GM21825 (cell line): Measurements from ENCODE around the gene HABP4.

Experiments used
- ATAC-seq: cut with Tn5 transposase; IDR thresholded peaks from one replicate; pipeline ENCODE4 v1.9.1; 2021; ENCODE audit warnings: mild to moderate bottlenecking, moderate library complexity; ENCODE audit not compliant: unreplicated experiment

HABP4 gene

GRCh38 chr9:96467784-96468183 lies 17.8 kb downstream of the HABP4 start:
- no peak for ATAC-seq

GRCh38 chr9:96476013-96476412 lies 26.0 kb downstream of the HABP4 start:
- no peak for ATAC-seq

DNA sequence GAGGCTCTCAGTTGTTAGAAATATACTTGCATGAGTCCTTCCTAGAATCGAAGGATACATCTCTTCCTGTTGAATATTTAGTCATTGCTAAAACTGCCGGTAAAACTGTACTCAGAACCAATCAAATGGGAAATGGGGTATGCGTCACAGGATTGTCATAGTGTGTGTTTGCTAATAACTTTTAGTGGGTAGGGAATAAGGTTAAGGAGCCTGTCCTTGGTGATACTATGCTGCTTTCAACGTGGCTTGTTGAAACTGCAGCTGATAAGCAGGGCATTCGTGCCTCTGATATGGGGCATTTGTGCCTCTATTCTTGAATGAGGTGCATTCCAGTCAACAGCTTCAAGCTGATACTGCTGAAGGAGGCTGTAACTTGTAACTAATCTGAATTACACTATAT lies 26.6 kb downstream of the HABP4 start:
- no peak for ATAC-seq

GRCh38 chr9:96478829-96479371 lies 28.9 kb downstream of the HABP4 start:
- ATAC-seq = peak; percentile 58

DNA sequence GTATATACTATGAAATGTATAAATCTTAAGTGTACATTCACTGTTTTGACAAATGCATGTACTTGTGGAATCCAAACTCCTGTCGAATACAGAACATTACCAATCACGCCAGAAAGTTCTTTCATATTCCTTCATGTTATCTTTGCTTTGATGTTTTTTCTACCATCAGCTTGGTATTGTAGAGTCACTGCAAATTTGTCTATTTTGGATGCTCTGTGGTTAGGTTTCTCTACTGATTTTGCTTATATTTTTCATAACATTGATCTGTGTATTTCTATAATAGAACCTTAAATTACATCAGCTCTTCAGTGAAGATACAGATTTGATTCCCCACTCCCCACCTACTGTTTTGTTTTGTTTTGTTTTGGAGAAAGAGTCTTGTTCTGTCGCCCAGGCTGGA lies 30.8 kb downstream of the HABP4 start:
- ATAC-seq = no peak

GRCh38 chr9:96482476-96482875 lies 32.5 kb downstream of the HABP4 start:
- no peak for ATAC-seq

DNA sequence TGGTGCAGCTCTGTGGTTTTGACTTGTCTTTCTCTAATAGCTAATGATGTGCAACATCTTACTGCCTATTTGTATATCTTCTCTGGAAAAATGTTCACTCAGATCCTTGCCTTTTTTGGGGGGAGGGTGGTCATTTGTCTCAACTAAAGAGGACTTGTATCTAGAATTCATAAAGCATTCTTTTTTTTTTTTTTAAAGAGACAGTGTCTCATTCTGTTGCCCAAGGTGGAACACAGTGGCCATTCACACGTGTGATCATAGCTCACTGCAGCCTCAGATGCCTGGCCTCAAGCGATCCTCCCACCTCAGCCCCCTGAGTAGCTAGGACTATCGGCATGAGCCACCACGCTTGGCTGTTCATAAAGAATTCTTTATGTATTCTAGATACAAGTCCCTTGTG lies 33.2 kb downstream of the HABP4 start:
- ATAC-seq = no peak

GRCh38 chr9:96483733-96484390 lies 33.9 kb downstream of the HABP4 start:
- ATAC-seq = no peak

GRCh38 chr9:96484521-96484931 lies 34.6 kb downstream of the HABP4 start:
- ATAC-seq = peak; percentile 93

- ATAC-seq = no peak
Observed at GRCh38 chr9:96485280-96485679, 35.3 kb downstream of the HABP4 start.

DNA sequence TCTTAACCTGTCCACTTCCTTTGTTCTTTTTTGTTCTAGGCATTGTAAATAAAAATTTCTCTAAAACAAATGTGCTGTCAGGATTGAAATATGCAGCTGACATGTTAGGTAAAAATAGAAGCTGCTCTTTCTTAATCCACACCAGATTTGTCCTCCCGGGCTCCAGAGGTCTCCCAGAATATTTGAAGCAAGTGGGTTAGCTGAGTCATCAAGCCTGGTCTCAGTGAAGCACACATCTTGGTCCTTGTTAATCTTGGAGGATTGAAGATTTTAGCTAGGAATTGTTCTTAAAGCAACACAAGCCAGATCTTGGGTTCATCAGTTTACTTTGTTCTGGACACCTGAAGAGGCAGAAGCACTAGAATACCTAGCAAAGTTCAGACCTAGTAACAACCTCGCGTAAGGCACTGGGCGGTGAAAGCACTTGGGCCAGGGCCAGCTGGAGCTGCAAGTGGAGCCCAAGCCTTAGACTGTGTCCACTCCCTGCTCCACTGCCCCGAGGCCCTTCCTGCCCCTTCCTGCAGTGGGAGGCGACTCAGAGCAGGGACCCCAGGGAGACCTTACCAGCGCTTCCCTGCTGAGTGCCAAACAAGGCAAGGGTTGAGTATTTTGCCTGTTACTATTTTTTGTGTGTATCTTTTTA lies 36.5 kb downstream of the HABP4 start:
- ATAC-seq = no peak

GRCh38 chr9:96487029-96487396 lies 37.0 kb downstream of the HABP4 start:
- no peak for ATAC-seq

GRCh38 chr9:96487949-96488348 lies 38.0 kb downstream of the HABP4 start:
- no peak for ATAC-seq

DNA sequence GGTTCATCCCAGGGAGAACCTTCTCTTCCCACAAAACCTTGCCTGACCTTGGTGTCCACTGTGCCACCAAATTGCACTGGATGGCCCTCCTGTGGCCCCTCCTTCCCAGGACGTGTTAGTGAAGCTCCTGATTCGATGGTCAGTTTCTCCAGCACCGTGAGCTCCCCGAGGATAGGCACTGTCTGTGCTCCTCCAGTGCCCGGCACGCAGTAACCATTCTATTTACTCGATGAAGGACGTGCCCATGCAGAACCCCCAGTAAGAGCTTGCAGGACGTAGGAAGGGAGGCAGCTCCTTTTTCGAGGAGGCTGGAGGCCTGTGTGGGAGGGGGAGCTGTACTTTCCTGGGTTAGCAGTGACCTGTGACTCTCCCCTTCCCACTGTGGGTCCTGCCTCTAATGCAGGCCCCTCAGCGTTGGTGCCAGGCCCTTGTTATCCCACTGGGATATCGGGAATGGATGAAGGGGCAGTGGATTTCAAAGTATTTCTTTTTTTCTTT lies 39.6 kb downstream of the HABP4 start:
- ATAC-seq = no peak

DNA sequence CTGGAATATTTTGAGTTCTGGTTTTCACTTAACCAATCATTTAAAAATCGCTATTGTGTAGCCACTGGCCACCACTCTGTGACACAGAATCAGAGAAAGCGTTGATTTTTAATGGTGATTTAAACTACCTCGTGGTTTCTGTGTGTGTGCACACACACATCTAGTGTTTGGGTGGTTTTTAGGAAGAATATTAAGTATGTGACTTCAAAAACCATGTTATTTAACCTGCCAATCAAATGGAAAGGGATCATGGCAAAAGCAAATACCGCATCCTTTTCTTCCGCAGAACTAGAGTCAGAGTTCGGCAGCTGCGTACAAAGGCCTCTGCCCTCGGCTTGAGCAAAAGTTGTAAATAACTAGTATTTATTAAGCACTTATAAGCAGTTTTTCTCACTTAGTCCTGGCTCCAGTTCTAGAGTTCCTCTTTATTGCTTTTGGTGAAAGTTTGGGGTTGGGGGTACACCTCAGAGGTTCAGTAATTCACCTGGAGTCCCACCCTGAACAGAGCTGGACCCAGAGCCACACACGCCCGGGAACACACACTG lies 40.6 kb downstream of the HABP4 start:
- ATAC-seq = no peak

DNA sequence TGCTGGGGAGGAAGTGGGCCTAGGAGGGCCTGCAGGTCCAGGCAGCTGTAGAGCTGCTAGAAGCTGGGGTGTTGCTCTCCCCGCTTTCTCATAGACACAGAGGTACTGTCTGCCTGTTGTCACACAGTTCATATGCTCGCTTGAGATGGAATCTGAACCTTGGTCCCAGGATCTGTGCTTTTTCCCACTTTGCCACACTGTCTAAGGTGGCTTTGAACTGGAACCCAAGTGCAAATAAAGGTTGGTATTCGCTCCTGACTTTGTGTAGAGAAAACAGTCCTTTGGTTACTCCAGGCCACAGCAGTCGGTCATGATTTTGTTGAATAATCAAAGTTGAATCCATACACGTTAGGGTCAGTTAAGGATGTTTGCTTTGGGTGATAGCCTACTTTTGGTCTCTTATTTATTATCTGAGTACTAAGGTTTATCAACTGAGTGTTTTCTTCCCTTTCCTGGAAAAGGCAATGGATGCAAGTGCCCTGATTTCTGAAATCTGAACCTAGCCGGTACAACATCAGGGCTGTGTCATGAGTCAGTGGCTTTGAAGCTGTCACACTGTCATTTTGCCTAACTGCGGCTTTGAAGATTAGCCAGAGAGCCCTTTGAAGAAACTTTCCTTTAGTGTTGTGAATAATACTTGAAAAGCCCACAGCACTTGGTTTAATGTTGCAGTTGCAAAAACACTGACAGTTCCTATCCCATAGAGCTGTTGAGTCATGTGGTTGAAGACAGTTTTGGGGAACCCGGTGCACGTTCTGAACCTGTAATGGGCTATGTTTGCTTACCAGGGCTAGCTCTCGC lies 41.3 kb downstream of the HABP4 start:
- no peak for ATAC-seq

- no peak for ATAC-seq
Observed at GRCh38 chr9:96491880-96492525, 42.0 kb downstream of the HABP4 start.

DNA sequence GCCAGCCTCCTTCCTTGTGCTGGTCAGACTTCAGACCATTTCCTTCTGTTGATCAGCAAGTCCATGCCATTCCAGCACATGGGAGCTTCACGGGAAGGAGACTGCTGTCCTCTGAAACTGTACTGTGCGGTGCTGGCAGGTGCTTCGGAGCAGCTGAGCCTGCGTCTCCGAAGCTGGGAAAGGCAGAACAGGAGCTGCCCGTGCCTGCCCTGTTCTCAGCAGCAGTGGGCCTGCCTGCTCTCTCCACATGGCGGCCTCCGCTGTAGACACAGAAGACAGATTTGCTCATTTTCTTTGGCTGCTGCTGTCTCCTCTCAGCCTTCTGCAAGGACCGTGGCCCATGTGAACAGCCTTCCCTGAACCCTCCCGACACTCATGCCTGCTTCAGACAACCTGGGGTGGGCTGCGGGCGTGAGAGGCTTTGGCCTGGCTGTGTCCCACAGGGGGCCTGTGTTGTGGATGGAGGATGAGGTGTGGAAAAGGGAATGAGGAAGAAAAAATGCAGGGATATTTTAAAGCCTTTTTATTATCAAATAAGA lies 43.1 kb downstream of the HABP4 start:
- no peak for ATAC-seq

DNA sequence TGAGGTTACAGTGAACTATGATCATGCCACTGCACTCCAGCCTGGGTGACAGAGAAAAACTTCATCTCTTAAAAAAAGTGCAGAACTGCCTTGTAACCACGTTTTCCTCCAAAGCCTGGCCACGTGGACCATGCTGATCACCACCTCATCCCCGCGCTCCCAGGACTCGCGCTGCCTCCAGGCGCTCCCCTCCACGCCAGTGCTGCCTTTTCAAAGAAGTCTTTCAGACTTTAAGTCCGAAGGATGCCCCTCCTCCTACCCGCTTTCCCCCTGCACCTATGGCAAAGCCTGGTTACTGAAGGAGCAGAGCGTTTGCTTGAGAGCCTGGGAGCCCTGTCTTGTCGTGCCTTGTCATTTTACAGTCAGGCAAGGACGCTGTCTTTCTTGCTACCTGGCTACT lies 43.8 kb downstream of the HABP4 start:
- no peak for ATAC-seq

DNA sequence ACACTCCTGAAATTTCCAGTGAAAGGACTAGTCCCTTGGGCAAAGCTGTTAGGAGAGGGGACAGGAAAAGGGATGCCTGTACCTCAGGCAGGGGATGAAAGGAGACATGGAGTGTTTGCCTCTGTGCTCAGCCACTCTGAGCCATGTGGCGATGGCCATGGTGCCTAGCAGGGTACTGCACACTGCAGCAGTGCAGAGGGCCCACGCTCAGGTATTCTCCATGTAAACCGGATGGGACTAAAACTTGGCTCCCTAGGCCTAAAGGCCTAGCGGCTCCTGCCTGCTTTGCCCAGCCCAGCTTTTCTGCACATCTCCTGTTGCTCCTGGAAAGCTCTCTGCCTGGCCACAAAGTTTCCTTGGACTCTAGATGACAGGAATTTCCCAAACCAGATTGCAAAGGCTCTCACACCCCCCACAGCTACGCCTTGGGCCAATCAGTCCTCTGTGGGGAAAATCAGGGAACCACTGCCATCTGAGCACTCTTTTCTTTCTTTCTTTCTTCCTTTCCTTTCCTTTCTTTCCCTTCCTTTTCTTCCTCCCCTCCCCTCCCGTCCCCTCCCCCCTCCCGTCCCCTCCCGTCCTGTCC lies 44.3 kb downstream of the HABP4 start:
- ATAC-seq = no peak
